ENCODE results near the gene SLC9A9.

SLC9A9 gene

DNA sequence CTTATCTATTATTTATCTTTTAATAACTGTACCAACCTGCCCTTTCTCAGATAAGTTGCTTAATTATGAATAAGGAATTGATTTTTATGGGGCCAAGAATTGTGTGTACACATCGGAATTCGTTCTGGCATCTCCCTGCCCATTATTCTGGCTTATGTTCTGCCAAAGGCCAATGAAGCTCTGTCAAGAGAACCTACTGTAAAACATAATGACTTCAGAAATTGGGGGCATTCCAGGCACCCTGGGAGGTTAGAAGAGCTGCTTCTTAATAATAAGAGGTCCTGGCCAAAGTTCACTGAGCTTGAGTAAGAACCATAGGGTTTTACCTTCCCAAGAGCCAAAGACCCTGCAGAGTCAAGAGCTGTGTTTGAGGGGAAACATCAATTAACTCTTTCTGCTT lies 261.7 kb downstream of the SLC9A9 start:
- DNase-seq, result no peak

DNA sequence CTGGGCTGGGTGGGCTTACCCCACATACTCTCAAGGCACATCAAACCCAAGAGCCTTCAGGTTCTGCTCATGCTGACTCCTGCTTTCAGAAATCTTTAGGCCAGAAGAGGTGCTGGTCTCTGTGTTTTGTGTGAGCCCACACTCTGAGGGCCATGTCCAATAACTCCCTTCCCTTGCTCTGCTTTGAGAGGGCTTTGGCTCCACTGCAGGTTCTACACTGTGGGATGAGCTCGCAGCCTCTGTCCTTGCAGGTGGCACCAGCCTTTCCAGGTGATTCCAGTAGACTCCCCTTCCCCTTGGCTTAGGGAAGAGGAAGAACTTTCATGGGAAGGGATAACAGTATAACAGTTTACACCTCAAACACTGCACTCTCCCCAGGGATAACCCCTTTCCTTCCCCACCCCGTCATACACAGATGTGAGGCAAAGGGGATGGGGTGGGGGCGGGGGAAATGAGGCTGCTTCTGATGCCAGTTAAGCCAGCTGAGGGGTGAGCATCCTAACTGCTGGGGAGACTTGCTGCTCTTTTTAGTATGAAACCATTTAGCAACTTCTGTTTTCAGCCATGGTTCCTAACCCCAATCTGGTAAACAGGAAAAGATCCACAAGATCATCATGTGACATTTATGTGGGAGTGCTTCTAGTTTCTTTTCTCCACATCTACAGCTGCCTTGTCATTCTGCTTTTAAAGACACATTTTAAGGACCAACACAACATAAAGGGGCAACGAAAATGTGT lies 262.4 kb downstream of the SLC9A9 start:
- DNase-seq, result no peak

DNA sequence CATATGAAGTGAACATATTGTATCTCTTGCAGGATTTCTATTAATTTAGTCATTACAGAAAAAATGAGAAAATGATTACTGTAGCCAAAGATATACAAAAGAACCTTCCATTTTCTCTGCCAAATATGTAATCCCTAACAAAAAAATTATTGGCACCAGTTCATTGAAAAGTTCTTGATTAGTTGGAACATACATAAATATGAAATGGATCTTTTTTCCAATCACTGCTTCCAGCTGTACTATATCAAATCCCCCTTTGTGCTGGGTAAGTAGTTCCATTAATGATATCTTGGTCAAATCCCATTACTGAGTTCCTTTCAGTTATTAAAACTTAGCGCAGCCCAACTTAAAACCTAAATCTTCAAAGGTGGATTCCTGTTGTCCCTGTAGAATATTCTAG lies 263.8 kb downstream of the SLC9A9 start:
- no peak for DNase-seq

DNA sequence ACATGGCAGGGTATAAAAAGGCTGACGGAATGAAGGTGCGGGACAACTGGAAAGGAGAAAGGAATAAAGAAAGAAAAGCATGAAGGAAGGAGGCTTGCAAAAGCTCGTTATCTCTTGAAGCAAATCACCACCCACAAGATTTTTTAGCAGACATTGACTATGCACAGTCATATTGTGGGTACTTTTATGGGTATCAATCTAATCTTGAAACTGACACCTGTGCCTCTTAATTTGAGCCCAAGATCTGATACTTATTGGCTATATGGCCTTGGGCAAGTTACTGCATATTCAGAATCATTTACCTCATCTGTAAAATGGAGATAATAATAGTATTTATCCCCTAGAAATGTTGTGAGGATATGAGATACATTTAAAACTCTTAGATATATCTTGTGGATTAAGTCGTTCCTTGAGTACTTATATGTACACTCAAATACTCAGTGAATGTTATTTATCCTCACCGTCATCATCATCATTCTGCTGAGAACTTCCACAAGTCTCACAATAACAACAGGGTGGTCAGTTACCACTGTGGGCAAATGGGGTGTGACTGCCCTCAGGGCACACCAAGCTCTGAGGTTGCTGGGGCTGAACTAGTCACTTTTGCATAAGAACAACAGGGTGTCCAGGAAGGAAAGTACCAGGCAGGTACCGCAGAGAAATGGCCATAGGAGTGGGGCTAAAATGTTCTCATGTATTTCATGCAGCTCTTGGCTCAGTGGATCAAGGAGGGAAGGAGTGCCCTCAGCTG lies 266.1 kb downstream of the SLC9A9 start:
- DNase-seq, result no peak

DNA sequence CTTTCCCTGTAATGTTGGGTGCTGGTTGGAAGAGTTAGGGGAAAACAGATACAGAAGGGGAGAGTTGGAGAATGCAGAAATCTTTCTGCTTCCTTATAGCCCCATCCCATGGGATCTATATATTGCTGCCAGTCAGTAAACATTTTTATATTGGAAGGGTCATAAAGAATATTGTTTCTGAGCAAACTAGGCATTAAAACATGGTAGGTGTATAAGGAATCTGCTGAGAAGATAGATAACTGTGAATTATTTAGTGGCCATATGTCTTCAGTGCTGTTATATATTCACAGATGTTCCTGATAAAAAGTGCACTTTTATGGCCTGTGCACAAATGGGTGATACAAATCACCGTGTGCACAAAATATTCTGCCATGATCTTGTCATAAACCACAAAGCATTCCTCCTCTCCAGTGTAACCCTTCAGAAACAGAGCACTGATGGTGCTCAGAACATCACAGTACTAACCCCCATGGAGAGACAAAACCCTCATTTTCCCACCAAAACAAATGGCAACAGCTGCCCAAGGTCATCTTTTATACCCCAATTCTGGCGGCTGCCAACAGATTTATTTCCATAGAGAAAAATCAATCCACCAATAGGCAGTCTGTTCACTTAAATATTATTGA lies 269.3 kb downstream of the SLC9A9 start:
- DNase-seq, result no peak

DNA sequence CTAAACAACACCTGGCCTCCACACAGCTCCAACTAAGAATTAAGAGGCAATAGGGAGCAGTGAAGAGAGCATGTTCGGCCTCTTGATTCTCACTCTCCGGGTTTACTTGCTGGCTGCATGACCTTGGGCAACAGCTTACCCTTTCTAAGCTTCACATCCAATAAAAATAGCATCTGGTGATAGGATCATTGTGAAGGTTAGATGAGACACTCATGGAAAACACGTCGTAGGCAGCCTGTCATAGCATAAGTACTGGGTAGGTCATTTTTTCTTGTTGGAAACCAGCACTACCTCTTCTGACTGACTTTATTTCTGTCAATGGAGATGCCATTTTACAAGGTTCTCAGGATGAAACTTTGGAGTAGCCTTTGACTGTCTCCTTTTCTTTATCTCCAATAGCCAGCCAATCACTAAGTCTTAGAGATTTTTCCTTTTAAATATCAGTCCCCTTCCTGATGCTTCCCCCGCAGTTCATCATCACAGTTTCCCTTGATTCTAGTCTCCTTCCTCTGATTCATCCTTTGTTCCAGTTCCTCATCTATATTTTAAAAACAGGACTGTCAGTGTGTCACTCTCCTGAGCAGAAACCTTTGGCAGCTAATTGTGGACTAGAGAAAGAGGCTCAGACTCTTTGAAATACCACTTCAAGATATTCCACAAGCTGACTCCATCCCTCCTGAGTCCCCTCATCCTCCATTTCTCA lies 271.5 kb downstream of the SLC9A9 start:
- DNase-seq, result no peak

DNA sequence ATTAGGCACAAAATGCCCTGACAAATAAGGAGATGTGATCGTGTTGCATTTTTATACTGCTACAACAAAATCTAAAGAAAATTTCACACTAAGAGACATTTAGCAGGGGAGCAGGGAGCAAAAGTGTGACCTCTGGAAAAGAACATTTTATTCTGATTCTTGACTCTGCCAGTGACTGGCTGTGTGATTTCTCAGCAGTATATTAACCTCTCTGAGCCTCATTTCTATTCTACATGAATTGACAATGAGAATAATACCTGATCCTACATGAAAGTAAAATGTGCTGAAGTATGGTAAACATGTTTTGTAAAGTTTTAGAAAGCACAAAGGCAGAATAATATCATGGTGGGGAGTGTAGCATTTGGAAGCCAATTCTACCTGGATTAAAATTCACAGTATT lies 273.3 kb downstream of the SLC9A9 start:
- DNase-seq, result no peak

DNA sequence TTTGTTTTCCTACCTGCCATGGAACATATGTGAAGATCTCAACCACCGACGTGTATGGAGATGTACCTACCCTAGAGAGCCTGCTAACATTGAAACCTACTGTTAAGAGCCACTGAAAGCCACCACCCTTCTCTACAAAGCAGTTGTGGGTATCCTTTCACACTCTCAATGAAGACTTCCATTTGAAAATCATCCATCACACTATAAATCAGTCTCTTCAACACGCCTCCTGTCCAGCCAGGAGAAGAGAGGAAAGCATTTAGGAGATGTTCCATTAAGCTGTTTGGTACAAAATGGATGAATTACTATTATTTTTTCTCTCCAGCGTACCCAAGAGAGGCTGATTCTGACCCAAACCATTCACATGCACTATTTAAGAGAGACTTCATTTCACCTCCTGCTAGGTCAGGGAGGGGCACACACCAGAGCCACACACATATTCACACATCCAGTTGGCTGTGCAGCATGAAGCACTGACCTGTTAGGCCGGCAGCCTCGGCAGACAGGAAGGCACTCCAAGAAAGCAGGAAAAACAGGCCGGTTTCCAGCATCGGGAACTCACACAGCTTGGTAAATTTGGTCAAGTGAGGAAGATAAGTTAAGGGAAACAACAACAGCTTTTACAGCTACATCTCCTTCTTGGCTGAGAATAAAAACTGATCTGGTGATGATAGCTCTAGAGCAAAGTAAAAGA lies 274.5 kb downstream of the SLC9A9 start:
- DNase-seq, result no peak

DNA sequence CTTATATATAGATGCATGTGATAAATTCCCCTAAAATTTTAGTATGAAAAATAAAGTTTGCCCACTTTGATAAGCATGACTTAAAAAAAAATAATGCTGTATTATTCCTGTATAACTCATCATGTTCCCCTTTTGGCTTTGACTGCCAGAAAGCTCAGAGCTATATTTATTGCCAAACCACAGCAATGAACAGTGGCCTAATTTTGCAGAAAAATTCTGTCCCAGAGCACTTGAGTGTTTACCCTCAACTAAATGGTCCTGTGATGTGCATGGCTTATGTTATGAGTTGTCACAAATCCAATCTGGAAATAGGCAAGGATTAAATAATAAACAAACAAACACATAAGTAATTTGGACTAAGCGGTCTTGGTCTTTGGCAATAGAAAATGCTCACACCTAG lies 276.7 kb downstream of the SLC9A9 start:
- no peak for DNase-seq

DNA sequence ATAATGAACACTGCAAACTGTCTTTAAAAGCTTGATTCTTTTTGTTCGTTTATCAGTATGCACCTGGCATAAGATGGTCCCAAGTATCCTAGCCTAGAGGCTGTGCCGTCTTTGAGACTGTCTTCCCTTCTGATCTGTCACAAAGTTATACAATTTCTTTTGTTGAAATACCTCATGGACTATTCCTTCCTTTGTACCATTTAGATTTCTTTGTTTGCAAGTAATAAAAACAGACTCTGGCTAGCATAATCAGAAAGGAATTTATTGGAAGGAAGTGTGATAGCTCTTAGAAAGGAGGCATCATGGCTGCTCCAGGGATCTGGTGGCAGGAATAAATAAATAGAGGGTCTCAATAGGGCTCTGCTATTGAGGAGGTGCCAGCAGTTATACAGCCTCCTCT lies 280.4 kb downstream of the SLC9A9 start:
- no peak for DNase-seq

DNA sequence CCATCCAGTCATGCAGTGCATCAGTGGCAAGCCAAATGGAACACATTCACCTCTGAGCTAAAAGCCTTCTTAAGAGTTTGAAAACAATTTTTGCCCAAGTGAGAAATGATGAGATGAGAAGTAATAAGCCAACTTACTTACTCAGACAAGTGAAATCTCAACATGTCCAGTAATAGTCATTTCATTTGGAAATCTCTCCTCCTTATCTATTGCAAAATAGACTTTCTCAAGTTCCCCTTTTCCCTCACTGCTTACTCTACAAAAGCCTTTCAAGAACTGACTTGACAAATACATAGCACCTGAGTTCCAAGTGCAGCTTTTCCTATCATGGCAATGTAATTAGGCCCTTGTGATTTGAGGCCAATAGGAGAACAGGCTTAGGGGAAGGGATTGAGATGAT lies 282.3 kb downstream of the SLC9A9 start:
- no peak for DNase-seq

DNA sequence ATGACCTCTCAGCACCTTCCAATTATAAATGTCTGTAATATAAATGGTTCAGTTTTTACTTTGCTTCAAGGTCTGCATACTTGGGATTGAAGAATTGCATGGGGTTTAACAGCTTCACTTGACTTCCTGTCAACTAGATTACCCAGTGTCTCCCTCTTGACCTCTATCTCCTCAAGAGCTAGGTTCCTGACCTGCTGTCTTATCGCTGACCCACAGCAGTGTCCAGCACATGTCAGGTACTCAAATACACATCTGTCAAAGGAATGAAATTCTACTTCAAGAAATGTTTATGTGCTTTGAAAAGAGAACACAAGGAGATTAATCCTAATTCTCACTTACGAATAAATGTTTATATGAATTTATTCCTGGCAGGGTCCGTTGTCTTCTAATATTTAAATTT lies 284.5 kb downstream of the SLC9A9 start:
- DNase-seq, result no peak

DNA sequence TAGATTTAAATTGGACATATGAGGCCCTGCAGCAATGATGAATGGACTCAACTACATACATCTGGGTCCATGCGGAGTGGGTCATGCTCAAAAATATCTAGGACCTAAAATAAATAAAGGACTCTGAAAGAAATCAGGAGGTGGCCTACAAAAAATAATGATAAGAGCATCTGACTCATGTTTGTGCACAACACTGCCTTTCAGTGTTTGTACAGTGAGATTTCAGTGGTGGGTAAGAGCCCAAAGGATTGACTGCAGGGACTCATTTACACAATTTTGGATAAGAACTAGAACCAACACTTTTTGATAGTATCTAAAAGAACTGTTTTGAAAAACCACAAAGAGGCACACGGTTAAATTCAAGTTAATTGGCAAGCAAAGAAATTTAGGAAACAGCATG lies 285.5 kb downstream of the SLC9A9 start:
- DNase-seq, result no peak

DNA sequence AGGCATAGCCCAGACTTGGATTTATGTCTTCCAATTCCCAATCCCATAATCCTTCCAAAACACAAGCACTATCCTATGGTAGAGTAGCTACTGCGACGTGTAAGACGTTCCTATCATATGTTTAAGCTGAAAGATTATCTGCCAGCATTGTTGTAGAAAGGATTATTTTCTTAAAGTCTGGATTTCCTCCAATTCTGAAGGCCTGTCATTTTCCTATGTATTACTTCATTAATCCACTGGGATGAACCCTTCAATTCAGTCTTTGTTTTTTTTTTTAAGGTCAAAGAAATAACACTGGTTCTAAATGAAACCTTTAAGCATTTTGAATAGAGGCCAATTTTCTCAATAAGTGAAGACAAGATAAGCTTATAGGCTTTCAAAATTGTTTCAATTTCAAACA lies 289.0 kb downstream of the SLC9A9 start:
- DNase-seq, result no peak

DNA sequence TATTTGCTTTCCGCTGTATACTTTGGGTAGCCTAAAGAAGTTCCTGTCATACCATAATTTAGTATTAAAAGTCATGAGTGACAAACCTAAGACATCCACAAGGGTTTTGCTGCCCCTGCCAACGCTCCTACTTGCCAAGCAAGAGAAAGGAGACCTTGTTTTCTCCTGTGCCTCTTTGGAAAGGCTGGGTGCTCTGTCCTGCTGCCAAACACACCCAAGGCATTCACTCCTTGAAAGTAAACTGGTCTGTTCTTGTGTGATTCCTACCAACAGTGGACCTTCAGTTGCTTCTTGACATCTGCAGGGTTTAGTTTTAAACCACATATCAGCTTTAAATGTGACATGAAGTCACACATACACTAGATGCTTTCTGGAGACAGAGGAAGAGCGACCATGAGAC lies 295.4 kb downstream of the SLC9A9 start:
- DNase-seq, result no peak

DNA sequence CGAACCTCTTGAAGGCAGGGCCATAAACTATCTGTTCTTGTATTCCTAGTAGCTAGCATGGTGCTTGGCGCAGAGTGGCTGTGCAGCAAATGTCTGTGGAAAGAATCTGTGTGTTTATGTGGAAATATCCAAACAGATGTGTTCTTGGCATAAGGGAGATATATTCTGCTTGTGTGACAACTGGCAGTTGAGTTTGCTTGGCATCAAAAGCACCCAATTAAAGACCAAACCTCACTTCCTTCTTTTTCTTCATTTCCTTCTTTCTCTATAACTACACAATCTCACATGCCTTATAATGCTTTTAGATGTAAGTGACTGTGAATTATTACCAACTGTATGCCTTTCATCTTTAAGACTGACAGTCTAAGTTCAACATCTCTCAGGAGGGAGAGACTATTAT lies 296.5 kb downstream of the SLC9A9 start:
- DNase-seq, result no peak

DNA sequence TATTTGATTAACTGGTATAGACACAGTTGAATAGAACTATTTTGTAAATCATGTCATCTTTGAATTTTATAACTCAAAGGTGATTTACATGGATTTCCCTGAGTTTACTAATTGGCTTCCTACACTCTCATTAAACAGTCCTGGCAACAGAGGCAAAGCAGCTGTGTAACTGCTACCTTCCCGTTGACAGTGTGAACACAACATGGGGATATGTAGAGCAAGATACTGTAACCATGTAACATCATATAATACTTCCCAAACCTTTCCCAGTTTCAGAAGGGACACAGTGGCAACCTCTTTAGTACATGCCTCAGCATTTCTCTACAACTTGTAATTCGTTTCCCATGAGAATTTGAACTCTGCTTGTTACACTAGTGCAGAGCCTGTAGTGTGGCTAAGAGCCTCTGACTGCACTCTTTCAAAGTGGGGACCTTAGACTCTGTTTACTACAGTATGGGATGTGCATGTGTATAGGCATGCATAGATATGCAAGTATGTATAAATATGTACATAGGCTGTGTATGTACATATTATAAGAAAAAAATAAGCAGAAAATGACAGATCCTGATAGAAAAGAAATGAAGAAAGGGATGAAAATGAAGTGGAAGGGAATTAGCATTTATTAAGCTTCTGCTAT lies 299.3 kb downstream of the SLC9A9 start:
- no peak for DNase-seq

DNA sequence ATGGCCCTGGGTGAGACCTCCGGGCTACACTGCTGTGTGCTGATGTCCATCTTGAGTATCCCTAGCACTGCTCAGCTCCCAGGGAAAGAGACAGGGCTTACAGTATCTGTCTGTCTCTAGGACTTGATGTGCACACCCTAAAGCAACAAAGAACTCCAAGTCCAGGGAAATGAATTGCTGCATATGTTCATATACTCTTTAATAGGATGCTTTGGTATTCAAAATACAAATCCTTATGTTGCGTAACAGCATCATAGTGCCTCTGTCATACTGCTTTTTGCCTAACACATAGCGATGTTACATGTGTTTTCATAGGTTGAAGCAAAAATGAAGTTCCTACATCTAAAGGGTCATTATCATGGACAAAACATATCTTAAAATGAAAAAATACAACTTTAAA lies 299.9 kb downstream of the SLC9A9 start:
- no peak for DNase-seq

DNA sequence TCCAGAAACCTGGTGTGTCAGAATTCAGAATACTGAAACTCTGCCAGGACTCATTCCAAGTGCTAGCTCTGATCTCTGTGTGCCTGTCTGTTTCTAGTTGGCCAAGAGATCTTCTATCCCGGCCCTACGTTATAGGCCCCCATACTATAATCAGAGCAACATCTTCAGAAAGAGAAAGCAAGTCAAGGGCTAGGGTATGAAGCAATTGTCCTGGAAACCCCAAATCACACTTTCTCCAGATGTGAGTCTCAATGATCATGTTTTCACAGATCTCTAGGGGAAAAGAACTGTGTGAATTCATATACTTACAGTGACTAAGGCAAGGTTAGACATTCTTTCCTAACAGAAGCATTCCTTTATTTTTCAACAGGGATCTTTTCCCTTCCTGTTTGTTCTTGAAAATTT lies 309.7 kb downstream of the SLC9A9 start:
- DNase-seq, result no peak

DNA sequence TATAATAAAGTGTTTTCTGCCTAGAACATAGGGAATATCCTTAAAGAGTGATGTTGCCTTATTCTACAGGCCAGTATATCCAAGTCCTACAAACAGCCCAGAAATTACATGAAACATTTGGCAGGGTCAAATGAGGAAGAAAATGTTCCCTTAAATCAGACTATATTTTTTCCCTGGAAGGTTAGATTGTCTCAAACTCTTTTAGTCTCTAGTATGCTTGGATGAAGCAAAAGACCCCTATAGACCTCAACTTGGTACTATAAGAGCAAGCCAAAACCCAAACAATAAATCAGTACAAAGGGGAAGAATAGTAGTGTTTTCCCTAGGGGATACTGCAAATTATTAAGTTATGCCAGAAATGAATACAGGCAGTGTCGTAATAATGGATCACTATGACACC lies 310.2 kb downstream of the SLC9A9 start:
- DNase-seq, result no peak

DNA sequence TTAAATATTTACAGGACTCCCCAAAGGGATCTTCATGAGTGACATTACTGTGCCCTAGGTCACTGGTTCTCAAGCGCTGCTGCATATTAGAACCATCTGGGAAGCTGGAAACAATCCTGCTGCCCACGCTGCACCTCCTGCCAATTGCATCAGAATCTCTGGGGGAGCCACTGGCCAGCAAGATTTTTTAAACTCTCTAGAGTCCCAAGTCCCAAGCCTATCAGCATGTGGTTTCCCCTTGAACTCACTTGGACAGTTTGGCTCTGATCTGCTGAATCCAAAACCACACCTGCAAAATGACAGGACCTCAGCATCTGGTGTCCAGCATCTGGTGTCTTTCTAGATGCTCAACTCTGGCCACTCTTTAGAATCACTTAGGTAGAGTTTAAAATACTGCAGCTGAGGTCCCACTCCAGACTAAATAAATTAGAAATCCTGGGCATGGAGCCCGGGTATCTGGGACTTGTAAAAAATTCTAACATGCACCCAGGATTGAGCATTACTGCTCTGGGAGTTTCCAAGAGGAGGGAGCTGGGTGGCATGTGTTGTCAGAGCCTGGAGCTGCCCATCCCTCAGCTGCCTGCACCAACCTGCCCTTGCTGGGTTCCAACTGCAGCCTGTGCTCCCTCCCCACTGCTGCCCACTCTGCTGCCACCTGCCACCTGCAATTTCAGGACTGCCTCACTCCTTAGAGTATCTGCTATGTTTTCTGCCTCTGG lies 311.3 kb downstream of the SLC9A9 start:
- no peak for DNase-seq
